HFF-Myc (cell line): ENCODE measurements around the gene PRKD2.

Experiments used
- DNase-seq: peaks from one replicate; pipeline ENCODE4 v3.0.0-alpha.2; 2011; ENCODE audit warnings: low read depth; ENCODE audit errors: extremely low read depth
- H3K4me3 ChIP-seq: replicated peaks from 2 replicates; pipeline ENCODE4 v1.5.1; 2011; ENCODE audit warnings: low read depth, mild to moderate bottlenecking, control low read depth, low read length
- TF ChIP-seq, protein P1 (sequence below): IDR thresholded peaks from 2 replicates; pipeline ENCODE4 v1.5.1; 2012; ENCODE audit warnings: mild to moderate bottlenecking, low read depth, low read length, control low read depth; ENCODE audit errors: missing control alignments

PRKD2 gene

DNA sequence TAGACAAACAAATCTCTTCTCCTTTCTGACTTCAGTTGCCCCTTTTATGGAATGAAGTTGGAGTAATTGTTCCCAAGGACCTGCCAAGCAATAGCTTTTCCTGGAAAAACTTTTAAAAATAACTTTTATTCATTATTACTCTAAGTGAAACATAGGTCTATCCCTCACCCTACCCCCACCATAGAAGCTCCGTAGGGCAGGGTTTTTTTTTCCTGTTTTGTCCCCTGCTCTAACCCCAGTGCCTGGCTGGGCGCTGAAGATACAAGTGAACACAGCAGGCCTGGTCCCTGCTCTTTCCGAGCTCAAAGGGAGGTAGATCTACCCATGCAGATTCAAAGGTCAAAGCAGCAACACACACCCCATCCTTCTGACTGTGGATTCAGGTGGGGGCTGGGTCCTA, 72.2 kb downstream of the PRKD2 start:
- no peak for DNase-seq
- no peak overlapping the region for H3K4me3 ChIP-seq
- TF ChIP-seq, protein P1, sequence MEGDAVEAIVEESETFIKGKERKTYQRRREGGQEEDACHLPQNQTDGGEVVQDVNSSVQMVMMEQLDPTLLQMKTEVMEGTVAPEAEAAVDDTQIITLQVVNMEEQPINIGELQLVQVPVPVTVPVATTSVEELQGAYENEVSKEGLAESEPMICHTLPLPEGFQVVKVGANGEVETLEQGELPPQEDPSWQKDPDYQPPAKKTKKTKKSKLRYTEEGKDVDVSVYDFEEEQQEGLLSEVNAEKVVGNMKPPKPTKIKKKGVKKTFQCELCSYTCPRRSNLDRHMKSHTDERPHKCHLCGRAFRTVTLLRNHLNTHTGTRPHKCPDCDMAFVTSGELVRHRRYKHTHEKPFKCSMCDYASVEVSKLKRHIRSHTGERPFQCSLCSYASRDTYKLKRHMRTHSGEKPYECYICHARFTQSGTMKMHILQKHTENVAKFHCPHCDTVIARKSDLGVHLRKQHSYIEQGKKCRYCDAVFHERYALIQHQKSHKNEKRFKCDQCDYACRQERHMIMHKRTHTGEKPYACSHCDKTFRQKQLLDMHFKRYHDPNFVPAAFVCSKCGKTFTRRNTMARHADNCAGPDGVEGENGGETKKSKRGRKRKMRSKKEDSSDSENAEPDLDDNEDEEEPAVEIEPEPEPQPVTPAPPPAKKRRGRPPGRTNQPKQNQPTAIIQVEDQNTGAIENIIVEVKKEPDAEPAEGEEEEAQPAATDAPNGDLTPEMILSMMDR: no peak

- no peak for DNase-seq
- H3K4me3 ChIP-seq: no peak overlapping the region
- TF ChIP-seq, protein P1: no peak
Measured at GRCh38 chr19:46640656-46641055, 76.3 kb downstream of the PRKD2 start.

- DNase-seq: peak; percentile 71
- TF ChIP-seq, protein P1: no peak
- peak overlapping the region; percentile 40 for H3K4me3 ChIP-seq
Measured at GRCh38 chr19:46639358-46640182, 77.3 kb downstream of the PRKD2 start.

DNA sequence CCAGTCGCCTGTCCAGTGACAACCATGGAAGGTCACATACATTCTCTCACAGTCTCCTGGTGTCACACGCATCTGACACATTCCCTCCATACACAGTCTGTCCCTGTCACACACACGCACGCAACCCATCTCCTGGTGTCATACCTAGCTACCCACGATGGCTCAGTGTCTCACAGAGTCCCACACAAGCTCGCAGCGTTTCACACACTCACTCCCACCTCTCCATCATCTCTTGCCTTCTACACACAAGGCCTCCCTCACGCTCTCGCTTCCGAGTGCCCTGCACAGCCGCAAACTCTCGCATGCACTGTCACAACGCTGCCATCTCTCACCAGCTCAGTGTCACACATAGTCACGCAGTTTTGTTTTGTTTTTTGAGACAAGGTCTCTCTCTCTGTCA, 79.7 kb downstream of the PRKD2 start:
- DNase-seq: no peak
- TF ChIP-seq, protein P1: no peak
- no peak overlapping the region for H3K4me3 ChIP-seq

DNA sequence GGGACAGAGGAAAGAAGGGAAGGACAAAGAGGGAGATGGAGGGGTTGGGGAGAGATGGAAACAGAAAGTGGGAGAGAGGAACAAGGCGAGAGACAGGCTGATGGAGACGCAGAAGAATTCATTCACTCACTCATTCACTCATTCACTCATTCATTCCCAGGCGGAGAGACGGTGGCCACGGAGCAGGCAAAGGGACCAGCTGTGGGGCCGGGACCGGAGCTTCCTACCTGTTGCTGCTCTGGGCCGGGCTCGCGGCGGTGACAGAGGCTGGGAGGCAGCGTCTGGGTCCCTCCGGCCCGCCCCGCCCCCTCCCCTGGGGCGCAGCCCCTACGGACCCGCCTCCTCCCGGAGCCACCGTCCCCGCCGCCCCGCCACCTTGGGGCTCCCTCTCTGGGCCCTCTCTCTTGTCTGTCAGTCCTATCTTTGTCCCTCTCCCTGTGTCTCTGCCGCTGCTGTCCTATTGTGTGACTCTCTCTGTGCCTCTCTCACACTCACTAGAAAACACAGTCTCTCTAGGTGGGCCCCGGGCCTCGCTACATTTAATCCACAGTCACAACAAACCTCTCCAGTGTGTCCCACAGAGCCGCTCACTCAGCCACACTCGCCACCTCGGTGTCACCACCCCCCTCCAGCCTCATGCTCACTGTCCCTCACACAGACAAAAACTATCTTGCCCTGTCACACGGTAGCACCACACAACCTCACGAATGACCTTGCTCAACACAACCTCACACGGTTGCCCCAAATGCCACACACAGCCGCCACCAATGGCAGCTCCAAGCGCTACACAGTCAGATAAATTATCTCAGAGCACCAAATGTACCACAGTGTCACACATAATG, 80.8 kb downstream of the PRKD2 start, which contains the start of gene GNG8:
Gene GNG8 (minus strand): TSS at position 283 of the 842 bp plus-strand sequence. CDS start 1,520 bp downstream, outside the sequence.
- H3K4me3 ChIP-seq: no peak within 1 kb of the TSS
- no peak for DNase-seq
- TF ChIP-seq, protein P1: no peak

GRCh38 chr19:46634656-46635218, 82.2 kb downstream of the PRKD2 start:
- peak overlapping the region; percentile 22 for H3K4me3 ChIP-seq
- DNase-seq: no peak
- TF ChIP-seq, protein P1: no peak
